Measurements from ENCODE around the gene CFAP410. TPM values are rescaled to one million over a fixed set of nuclear protein-coding genes. Genes with fewer than 3 reads are reported as not detected.

CFAP410 gene
- total and polyA plus RNA-seq, 2 of the 4 experiments (the other 2 are of a cell fraction), result 3.8 to 10.3 TPM

DNA sequence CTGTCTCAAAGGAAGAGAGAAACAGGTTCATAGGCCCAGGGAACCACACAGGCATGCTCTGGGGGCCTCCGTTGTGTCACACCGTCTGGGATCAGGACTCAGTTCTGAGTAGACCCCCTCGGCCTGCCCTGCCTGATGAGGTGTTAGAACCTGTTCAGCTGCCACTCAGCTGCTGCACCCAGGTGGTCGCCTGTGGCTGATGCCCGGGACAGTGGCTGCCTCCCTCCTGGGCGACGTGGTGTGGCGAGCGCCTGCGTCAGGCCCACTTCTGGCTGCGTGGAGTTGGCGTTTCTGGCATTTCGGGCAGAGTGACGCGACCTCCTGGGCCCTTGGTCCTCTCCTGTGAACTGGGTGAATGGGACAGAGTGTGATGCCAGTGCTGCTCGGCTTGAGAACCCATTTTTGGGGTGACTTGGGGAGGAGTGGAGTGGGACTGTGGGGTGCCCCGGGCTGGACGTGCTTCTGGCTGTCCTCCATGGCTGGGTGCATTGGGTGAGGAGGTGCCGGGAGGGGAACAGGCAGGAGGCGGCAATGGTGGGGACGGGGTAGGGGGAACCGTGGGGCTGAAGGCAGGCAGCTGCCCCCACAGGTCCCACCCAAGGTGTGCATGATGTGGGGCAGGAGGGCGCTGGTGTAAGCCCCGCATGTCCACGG, 10.8 kb downstream of the CFAP410 start:
- WGBS, 2 experiments (ENCODE audit: extremely low coverage in 2 of 2, insufficient read length in 1 of 2), result 89% methylated on average over 7 of the region's 25 CpGs; no CpG with 5 or more reads in 1 of the 2 experiments
- no peak overlapping the region for H3K18ac ChIP-seq (ENCODE audit: low read depth, low read length)
- H2BK120ac ChIP-seq (ENCODE audit: low read depth, low read length), result no peak overlapping the region
- no peaks in the 10 kb centered on the region for H3K27me3 ChIP-seq (ENCODE audit: control insufficient read depth, insufficient read depth, low read length)
- H3K4ac ChIP-seq (ENCODE audit: low read depth, low read length), result no peak overlapping the region
- H4K91ac ChIP-seq (ENCODE audit: insufficient read depth, low read depth, low read length), result no peak overlapping the region
- BruUV-seq (replicated peaks), result no TSS peak
- dilution Hi-C loops (cut with HindIII; ENCODE audit: low sequenced_read_pairs, unreplicated experiment), result no loop called here
- H2BK5ac ChIP-seq (ENCODE audit: low read depth, low read length, poor library complexity, severe bottlenecking), result no peak overlapping the region
- POLR2A ChIA-PET (ENCODE audit: unreplicated experiment), result no interaction called here
- no peak overlapping the region for H2BK15ac ChIP-seq (ENCODE audit: low read depth, low read length)
- no peak overlapping the region for H4K8ac ChIP-seq (ENCODE audit: low read depth in 2 of 2, low read length in 2 of 2)
- no peaks in the 10 kb centered on the region for H3K79me1 ChIP-seq (ENCODE audit: low read depth in 1 of 2, low read length in 2 of 2)
- intact Hi-C loops (cut with micrococcal nuclease), result no loop called here
- no peaks in the 10 kb centered on the region for H3K4me1 ChIP-seq (ENCODE audit: control insufficient read depth, insufficient read depth, low read length)
- H4K5ac ChIP-seq (ENCODE audit: low read depth, low read length), result no peak overlapping the region
- H3K9me1 ChIP-seq (ENCODE audit: insufficient read depth, low read length), result no peaks in the 10 kb centered on the region
- H4K20me1 ChIP-seq (ENCODE audit: insufficient read depth, low read length), result peaks cover 11% of the 10 kb centered on the region
- ATAC-seq (ENCODE audit: low read depth), result no peak
- no peak overlapping the region for H3K23ac ChIP-seq (ENCODE audit: low read depth, low read length)
- H3K9ac ChIP-seq (ENCODE audit: low read depth, low read length), result no peak overlapping the region
- in situ Hi-C loops (cut with MboI; ENCODE audit: low sequenced_read_pairs), result no loop called here
- TF ChIP-seq MXI1 (IDR thresholded peaks at IDR 0.05; ENCODE audit: borderline replicate concordance, low read depth, low read length) (no peak), CEBPB (IDR thresholded peaks at IDR 0.05; ENCODE audit: low read depth, low read length) (no peak), FOS (IDR thresholded peaks at IDR 0.05; ENCODE audit: low read depth, low read length) (no peak), RAD21 (IDR thresholded peaks at IDR 0.05; ENCODE audit: low read length) (no peak), MAZ (IDR thresholded peaks at IDR 0.05; ENCODE audit: borderline replicate concordance, low read depth, low read length) (no peak), CHD1 (IDR thresholded peaks at IDR 0.05; ENCODE audit: low read depth, low read length) (no peak), RCOR1 (IDR thresholded peaks at IDR 0.05; ENCODE audit: insufficient replicate concordance, low read length) (no peak), SMC3 (IDR thresholded peaks at IDR 0.05; ENCODE audit: low read depth, low read length) (no peak), RFX5 (IDR thresholded peaks at IDR 0.05; ENCODE audit: low read depth, low read length) (no peak), NFE2L2 (IDR thresholded peaks at IDR 0.05; ENCODE audit: low read depth, low read length) (no peak), POLR2A (IDR thresholded peaks at IDR 0.05; ENCODE audit: low read depth, low read length) (no peak; the same call in 1 of the 2 replicates), MAFK (IDR thresholded peaks at IDR 0.05; ENCODE audit: low read depth, low read length) (no peak), BHLHE40 (IDR thresholded peaks at IDR 0.05; ENCODE audit: low read depth, low read length) (no peak)
- TF ChIP-seq, protein P1, sequence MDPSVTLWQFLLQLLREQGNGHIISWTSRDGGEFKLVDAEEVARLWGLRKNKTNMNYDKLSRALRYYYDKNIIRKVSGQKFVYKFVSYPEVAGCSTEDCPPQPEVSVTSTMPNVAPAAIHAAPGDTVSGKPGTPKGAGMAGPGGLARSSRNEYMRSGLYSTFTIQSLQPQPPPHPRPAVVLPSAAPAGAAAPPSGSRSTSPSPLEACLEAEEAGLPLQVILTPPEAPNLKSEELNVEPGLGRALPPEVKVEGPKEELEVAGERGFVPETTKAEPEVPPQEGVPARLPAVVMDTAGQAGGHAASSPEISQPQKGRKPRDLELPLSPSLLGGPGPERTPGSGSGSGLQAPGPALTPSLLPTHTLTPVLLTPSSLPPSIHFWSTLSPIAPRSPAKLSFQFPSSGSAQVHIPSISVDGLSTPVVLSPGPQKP (IDR thresholded peaks at IDR 0.05; ENCODE audit: borderline replicate concordance, low read depth, low read length), result no peak
- TF ChIP-seq, protein P2, sequence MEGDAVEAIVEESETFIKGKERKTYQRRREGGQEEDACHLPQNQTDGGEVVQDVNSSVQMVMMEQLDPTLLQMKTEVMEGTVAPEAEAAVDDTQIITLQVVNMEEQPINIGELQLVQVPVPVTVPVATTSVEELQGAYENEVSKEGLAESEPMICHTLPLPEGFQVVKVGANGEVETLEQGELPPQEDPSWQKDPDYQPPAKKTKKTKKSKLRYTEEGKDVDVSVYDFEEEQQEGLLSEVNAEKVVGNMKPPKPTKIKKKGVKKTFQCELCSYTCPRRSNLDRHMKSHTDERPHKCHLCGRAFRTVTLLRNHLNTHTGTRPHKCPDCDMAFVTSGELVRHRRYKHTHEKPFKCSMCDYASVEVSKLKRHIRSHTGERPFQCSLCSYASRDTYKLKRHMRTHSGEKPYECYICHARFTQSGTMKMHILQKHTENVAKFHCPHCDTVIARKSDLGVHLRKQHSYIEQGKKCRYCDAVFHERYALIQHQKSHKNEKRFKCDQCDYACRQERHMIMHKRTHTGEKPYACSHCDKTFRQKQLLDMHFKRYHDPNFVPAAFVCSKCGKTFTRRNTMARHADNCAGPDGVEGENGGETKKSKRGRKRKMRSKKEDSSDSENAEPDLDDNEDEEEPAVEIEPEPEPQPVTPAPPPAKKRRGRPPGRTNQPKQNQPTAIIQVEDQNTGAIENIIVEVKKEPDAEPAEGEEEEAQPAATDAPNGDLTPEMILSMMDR (conservative IDR thresholded peaks at IDR 0.05; ENCODE audit: low read depth, low read length), result no peak
- TF ChIP-seq, protein P3, sequence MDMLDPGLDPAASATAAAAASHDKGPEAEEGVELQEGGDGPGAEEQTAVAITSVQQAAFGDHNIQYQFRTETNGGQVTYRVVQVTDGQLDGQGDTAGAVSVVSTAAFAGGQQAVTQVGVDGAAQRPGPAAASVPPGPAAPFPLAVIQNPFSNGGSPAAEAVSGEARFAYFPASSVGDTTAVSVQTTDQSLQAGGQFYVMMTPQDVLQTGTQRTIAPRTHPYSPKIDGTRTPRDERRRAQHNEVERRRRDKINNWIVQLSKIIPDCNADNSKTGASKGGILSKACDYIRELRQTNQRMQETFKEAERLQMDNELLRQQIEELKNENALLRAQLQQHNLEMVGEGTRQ (IDR thresholded peaks at IDR 0.05; ENCODE audit: low read depth, low read length), result no peak
- no peak overlapping the region for H3K14ac ChIP-seq (replicated peaks; ENCODE audit: low read depth, low read length)
- H3K4me3 ChIP-seq (ENCODE audit: insufficient read depth, low read depth, low read length), result no peak overlapping the region
- no peaks in the 10 kb centered on the region for H3K9me3 ChIP-seq (ENCODE audit: control insufficient read depth, insufficient read depth, low read length)
- H3K27ac ChIP-seq (ENCODE audit: insufficient read depth, low read length), result no peak overlapping the region
- no peak for DNase-seq
- no peak overlapping the region for H2AFZ ChIP-seq (replicated peaks; ENCODE audit: low read length, poor library complexity)
- H2AK9ac ChIP-seq (replicated peaks; ENCODE audit: low read depth, low read length, poor library complexity), result no peak overlapping the region
- H3K56ac ChIP-seq (ENCODE audit: extremely low read depth, insufficient read depth, low read length), result no peak overlapping the region
- no peak overlapping the region for H2BK20ac ChIP-seq (ENCODE audit: low read depth, low read length)
- H3K36me3 ChIP-seq (ENCODE audit: control insufficient read depth, insufficient read depth, low read length), result peaks cover 35% of the 10 kb centered on the region
- H3K4me2 ChIP-seq (ENCODE audit: low read depth, low read length), result no peak overlapping the region
- CTCF ChIA-PET, result no interaction called here
- no peak overlapping the region for H2AK5ac ChIP-seq (ENCODE audit: low read depth, low read length)
